Dedifferentiated amniotic fluid mesenchymal stem cell (primary cell): ENCODE measurements around the gene ATG3.
"Not testable (repeated sequence)": the region's sequence is repeated elsewhere in the genome, so short reads cannot be mapped to it uniquely, and the experiment has no call there.

Source experiments
- DNase-seq: peaks from one replicate; pipeline ENCODE4 v3.0.0-alpha.2; 2016; ENCODE audit errors: extremely low spot score

The ATG3 gene

GRCh38 chr3:112560721-112561483, 860 bp downstream of the ATG3 start:
- peak; percentile 88 for DNase-seq

- DNase-seq: no peak
These were observed 1.5 kb downstream of the ATG3 start for GRCh38 chr3:112560307-112560706.

- no peak for DNase-seq
These were observed 3.8 kb downstream of the ATG3 start for GRCh38 chr3:112557976-112558375.

- DNase-seq: no peak
These were observed 6.1 kb downstream of the ATG3 start for GRCh38 chr3:112555535-112556170.

GRCh38 chr3:112550859-112551258, 10.9 kb downstream of the ATG3 start:
- no peak for DNase-seq

GRCh38 chr3:112546216-112546759, 15.5 kb downstream of the ATG3 start:
- no peak for DNase-seq

- no peak for DNase-seq
These were observed 21.7 kb downstream of the ATG3 start for GRCh38 chr3:112539825-112540650.

- peak; percentile 39 for DNase-seq
These were observed 30.4 kb downstream of the ATG3 start for GRCh38 chr3:112531358-112531781.

GRCh38 chr3:112530573-112530972, 31.2 kb downstream of the ATG3 start:
- no peak for DNase-seq

GRCh38 chr3:112524127-112524526, 37.6 kb downstream of the ATG3 start:
- not testable (repeated sequence) for DNase-seq

- peak; percentile 67 for DNase-seq
These were observed 42.2 kb downstream of the ATG3 start for GRCh38 chr3:112519424-112520001.

- DNase-seq: not testable (repeated sequence)
These were observed 42.8 kb downstream of the ATG3 start for GRCh38 chr3:112518970-112519369.

- no peak for DNase-seq
These were observed 47.1 kb downstream of the ATG3 start for GRCh38 chr3:112514527-112515128.

- DNase-seq: no peak
These were observed 49.4 kb downstream of the ATG3 start for GRCh38 chr3:112512320-112512719.

- DNase-seq: no peak
These were observed 52.9 kb downstream of the ATG3 start for GRCh38 chr3:112508860-112509259.

- no peak for DNase-seq
These were observed 53.5 kb downstream of the ATG3 start for GRCh38 chr3:112508261-112508660.

- DNase-seq: no peak
These were observed 55.9 kb downstream of the ATG3 start for GRCh38 chr3:112505907-112506306.

- no peak for DNase-seq
These were observed 57.6 kb downstream of the ATG3 start for GRCh38 chr3:112504123-112504522.

- DNase-seq: no peak
These were observed 58.3 kb downstream of the ATG3 start for GRCh38 chr3:112503304-112503972.

GRCh38 chr3:112500621-112501020, 61.1 kb downstream of the ATG3 start:
- DNase-seq: no peak
